AG08396 (cell line): Measurements from ENCODE around the gene PRSS57.

Experiments used
- DNase-seq: peaks from one replicate; pipeline ENCODE4 v3.0.0; 2012; ENCODE audit warnings: low spot score, mixed read lengths

Gene PRSS57

GRCh38 chr19:638906-639252, 56.4 kb downstream of the PRSS57 start:
- DNase-seq: no peak
